K562 (cell line): ENCODE results near the gene ARMC7. TPM values are rescaled to one million over a fixed set of nuclear protein-coding genes. Genes with fewer than 3 reads are reported as not detected.

Source experiments
- FOXJ3 ChIP-seq: sonication (generic); formaldehyde crosslinking; IDR thresholded peaks from 2 replicates; pipeline ENCODE4 v1.4.0; 2020; ENCODE audit warnings: mild to moderate bottlenecking, missing genetic modification reagents
- GABPB1 ChIP-seq: sonication (generic); formaldehyde crosslinking; IDR thresholded peaks from 2 replicates; pipeline ENCODE4 v1.8.0; 2022; ENCODE audit warnings: mild to moderate bottlenecking, missing genetic modification reagents
- HDAC6 ChIP-seq: IDR thresholded peaks from 2 replicates; pipeline ENCODE4 v1.6.1; 2012; ENCODE audit warnings: low read depth, mild to moderate bottlenecking, control low read depth, inconsistent platforms, low read length, moderate library complexity
- HLTF ChIP-seq: fragments of 450-650 bp; IDR thresholded peaks from 2 replicates; pipeline ENCODE4 v1.6.1; 2016
- MTF1 ChIP-seq: fragments of 250-450 bp; sonication (Bioruptor Pico); IDR thresholded peaks from 2 replicates; pipeline ENCODE4 v1.9.0; 2021; ENCODE audit warnings: moderate library complexity, mild to moderate bottlenecking, inconsistent platforms, borderline replicate concordance
- NR2C1 ChIP-seq, 2 experiments: fragments of 450-650 bp; IDR thresholded peaks; 2 replicates each; pipeline ENCODE4 v1.6.1; 2017; ENCODE audit warnings: mild to moderate bottlenecking in 2 of 2, antibody characterized with exemption in 1 of 2, inconsistent platforms in 1 of 2, missing compliant biosample characterization in 1 of 2, missing genetic modification characterization in 1 of 2
- NR4A1 ChIP-seq, 2 experiments: fragments of 250-450 bp in 1 of 2; fragments of 450-650 bp in 1 of 2; sonication (Bioruptor Pico) in 1 of 2; IDR thresholded peaks; 2 replicates each; pipeline versions ENCODE4 v1.4.0 to v1.6.1; 2016 to 2020; ENCODE audit warnings: mild to moderate bottlenecking in 2 of 2, missing compliant biosample characterization in 1 of 2, missing genetic modification characterization in 1 of 2, moderate library complexity in 1 of 2
- PPARD ChIP-seq: fragments of 250-450 bp; sonication (Bioruptor Pico); IDR thresholded peaks from 2 replicates; pipeline ENCODE4 v1.8.0; 2022; ENCODE audit warnings: inconsistent platforms, mild to moderate bottlenecking, moderate library complexity
- RBM39 ChIP-seq: fragments of 200-400 bp; formaldehyde crosslinking; optimal IDR thresholded peaks from 2 replicates; pipeline ENCODE3; 2018; ENCODE audit warnings: low read depth, low read length
- SMAD4 ChIP-seq: fragments of 250-450 bp; sonication (Bioruptor Pico); conservative IDR thresholded peaks from 2 replicates; pipeline ENCODE4 v1.8.0; 2021; ENCODE audit warnings: inconsistent platforms, mild to moderate bottlenecking, moderate library complexity
- SMARCA4 ChIP-seq: fragments of 450-650 bp; IDR thresholded peaks from 2 replicates; pipeline ENCODE4 v1.6.1; 2016
- STAT5B ChIP-seq: fragments of 250-450 bp; sonication (Bioruptor Pico); IDR thresholded peaks from 2 replicates; pipeline ENCODE4 v1.8.0; 2021; ENCODE audit warnings: mild to moderate bottlenecking, inconsistent platforms
- TEAD1 ChIP-seq, 2 experiments: fragments of 450-650 bp in 1 of 2; sonication (generic) in 1 of 2; formaldehyde crosslinking; IDR thresholded peaks; 2 replicates each; pipeline versions ENCODE4 v1.4.0 to v1.8.0; 2020 to 2022; ENCODE audit warnings: mild to moderate bottlenecking in 2 of 2, missing genetic modification reagents in 1 of 2
- ZNF124 ChIP-seq: sonication (generic); formaldehyde crosslinking; IDR thresholded peaks from 2 replicates; pipeline ENCODE4 v1.8.1; 2022; ENCODE audit warnings: missing genetic modification reagents
- ZNF239 ChIP-seq: fragments of 250-450 bp; sonication (Bioruptor Pico); IDR thresholded peaks from 2 replicates; pipeline ENCODE4 v1.4.0; 2020; ENCODE audit warnings: mild to moderate bottlenecking
- ZNF253 ChIP-seq: fragments of 250-450 bp; sonication (Bioruptor Pico); conservative IDR thresholded peaks from 2 replicates; pipeline ENCODE4 v1.6.1; 2021; ENCODE audit warnings: mild to moderate bottlenecking
- ZNF384 ChIP-seq: IDR thresholded peaks from 2 replicates; pipeline ENCODE4 v1.6.1; 2012; ENCODE audit warnings: low read depth, low read length, improper control_type of control experiment
- ZNF589 ChIP-seq: fragments of 200-800 bp; sonication (Bioruptor generic); IDR thresholded peaks from 2 replicates; pipeline ENCODE4 v1.6.1; 2016; ENCODE audit warnings: low read depth, missing genetic modification characterization, missing compliant biosample characterization
- polyA plus RNA-seq, 8 experiments: library from polyadenylated mRNA; depleted of rRNA in 4 of 8; stranded (reverse) in 5 of 8; unstranded in 3 of 8; fragments of >200 nt; fragmentation: Nextera tagmentation in 2 of 8; fragmentation: Illumina TruSeq in 1 of 8; extraction: Ambion mirVana in 2 of 8; extraction: Trizol in 1 of 8; gene quantifications; 2 replicates each; pipeline versions ENCODE4 v1.2.1 to v1.2.3, GENCODE V29; 2011 to 2014; ENCODE audit warnings: inconsistent platforms in 1 of 8, missing spikeins in 1 of 8
- total RNA-seq, 7 experiments: library from RNA; depleted of rRNA in 6 of 7; stranded (reverse); fragments of >200 nt in 6 of 7; fragmentation: Illumina TruSeq in 2 of 7; extraction: Trizol in 2 of 7; gene quantifications; 2 replicates each; pipeline versions ENCODE4 v1.2.1 to v1.2.3, GENCODE V29; 2011 to 2021; ENCODE audit warnings: low replicate concordance in 1 of 7
- TF ChIP-seq, protein P1 (sequence below): fragments of 250-450 bp; sonication (Bioruptor Pico); IDR thresholded peaks from 2 replicates; pipeline ENCODE4 v1.5.0; 2020; ENCODE audit warnings: mild to moderate bottlenecking
- TF ChIP-seq, protein P2 (sequence below): sonication (generic); formaldehyde crosslinking; IDR thresholded peaks from 2 replicates; pipeline ENCODE4 v1.8.0; 2022; ENCODE audit warnings: mild to moderate bottlenecking, low read depth, missing genetic modification reagents
- TF ChIP-seq, protein P3 (sequence below): fragments of 250-450 bp; sonication (Bioruptor Pico); IDR thresholded peaks from 2 replicates; pipeline ENCODE4 v1.8.0; 2021; ENCODE audit warnings: moderate library complexity, mild to moderate bottlenecking, inconsistent platforms
- TF ChIP-seq, protein P4 (sequence below): IDR thresholded peaks from 2 replicates; pipeline ENCODE4 v1.6.1; 2016; ENCODE audit warnings: missing genetic modification characterization, missing compliant biosample characterization

The ARMC7 gene
- total and polyA plus RNA-seq, 9 of the 15 experiments (the other 6 are each of a cell fraction or from before 2014, with no cell fraction given), result 1.4 to 15.2 (median 5.9) TPM

DNA sequence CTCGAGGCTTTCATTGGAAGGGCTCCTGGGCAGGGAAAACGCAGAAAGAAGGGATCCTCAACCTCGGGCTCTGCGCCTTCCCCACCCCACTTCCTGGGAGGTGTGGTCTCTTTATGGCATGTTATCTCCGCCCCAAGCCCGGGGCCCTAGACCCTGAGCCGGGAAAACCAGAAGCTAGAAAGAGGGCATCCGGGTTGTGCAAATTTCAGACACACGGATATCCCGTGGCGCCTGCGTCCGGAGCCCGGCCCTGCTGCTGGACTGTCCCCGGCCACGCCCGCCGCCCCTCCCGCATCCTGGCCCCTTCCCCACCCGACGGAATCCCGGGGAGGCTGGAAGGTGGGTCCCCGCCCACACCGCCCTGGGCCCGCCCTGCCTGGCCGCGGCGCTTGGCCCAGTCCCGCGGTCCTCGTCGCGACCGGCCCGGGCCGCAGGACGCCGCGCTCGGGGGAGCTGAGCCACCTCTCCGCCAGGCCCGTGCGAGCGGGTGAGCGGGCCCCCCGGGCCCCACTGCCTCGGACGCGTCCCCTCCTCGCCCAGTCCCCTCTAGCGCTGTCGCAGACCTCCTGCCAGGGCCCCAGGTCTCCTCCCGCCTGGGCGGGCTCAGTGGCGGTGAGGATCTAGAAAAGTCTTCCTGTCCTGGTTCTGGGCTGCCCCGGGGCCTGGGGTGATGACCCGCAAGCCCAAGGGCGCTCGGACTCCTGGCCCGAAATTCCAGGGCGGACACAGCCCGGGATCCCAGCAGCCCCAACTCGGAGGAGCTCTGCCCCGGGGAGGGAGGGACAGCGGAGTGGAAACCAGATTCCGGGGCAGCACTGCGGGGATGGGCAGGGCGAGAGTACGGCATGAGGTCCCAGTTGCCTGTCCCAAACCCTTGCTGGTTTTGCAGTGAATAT is 22.0 kb upstream of the ARMC7 start, which contains the start of gene SLC16A5 (continued):
- TF ChIP-seq ZNF239 (CRISPR knock-in tag) (no peak), NR4A1 (CRISPR knock-in tag; IDR thresholded peaks at IDR 0.05) (no peak), NR4A1 (tag; IDR thresholded peaks at IDR 0.05) (peak; percentile 20; the same call in 1 of the 2 replicates), ZNF253 (CRISPR knock-in tag) (no peak), ZNF589 (peak; percentile 28; the same call in 1 of the 2 replicates), NR2C1 (IDR thresholded peaks at IDR 0.05) (no peak), NR2C1 (tag; IDR thresholded peaks at IDR 0.05) (no peak), PPARD (CRISPR knock-in tag) (no peak), SMARCA4 (no peak), MTF1 (CRISPR knock-in tag) (no peak), FOXJ3 (no peak), STAT5B (CRISPR knock-in tag) (no peak), HLTF (no peak), RBM39 (no peak), ZNF384 (no peak), ZNF124 (CRISPR knock-in tag) (no peak), SMAD4 (CRISPR knock-in tag) (peak; percentile 29; the same call in 1 of the 2 replicates), TEAD1 (CRISPR knock-in tag; IDR thresholded peaks at IDR 0.05) (peak in 1 of 2 experiments; percentile 82; a peak in 2 of 4 replicates), GABPB1 (CRISPR knock-in tag) (no peak), HDAC6 (no peak)
- TF ChIP-seq, protein P1, sequence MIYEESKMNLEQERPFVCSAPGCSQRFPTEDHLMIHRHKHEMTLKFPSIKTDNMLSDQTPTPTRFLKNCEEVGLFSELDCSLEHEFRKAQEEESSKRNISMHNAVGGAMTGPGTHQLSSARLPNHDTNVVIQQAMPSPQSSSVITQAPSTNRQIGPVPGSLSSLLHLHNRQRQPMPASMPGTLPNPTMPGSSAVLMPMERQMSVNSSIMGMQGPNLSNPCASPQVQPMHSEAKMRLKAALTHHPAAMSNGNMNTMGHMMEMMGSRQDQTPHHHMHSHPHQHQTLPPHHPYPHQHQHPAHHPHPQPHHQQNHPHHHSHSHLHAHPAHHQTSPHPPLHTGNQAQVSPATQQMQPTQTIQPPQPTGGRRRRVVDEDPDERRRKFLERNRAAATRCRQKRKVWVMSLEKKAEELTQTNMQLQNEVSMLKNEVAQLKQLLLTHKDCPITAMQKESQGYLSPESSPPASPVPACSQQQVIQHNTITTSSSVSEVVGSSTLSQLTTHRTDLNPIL (CRISPR knock-in tag), result no peak
- TF ChIP-seq, protein P2, sequence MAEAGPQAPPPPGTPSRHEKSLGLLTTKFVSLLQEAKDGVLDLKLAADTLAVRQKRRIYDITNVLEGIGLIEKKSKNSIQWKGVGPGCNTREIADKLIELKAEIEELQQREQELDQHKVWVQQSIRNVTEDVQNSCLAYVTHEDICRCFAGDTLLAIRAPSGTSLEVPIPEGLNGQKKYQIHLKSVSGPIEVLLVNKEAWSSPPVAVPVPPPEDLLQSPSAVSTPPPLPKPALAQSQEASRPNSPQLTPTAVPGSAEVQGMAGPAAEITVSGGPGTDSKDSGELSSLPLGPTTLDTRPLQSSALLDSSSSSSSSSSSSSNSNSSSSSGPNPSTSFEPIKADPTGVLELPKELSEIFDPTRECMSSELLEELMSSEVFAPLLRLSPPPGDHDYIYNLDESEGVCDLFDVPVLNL (CRISPR knock-in tag), result no peak
- TF ChIP-seq, protein P3, sequence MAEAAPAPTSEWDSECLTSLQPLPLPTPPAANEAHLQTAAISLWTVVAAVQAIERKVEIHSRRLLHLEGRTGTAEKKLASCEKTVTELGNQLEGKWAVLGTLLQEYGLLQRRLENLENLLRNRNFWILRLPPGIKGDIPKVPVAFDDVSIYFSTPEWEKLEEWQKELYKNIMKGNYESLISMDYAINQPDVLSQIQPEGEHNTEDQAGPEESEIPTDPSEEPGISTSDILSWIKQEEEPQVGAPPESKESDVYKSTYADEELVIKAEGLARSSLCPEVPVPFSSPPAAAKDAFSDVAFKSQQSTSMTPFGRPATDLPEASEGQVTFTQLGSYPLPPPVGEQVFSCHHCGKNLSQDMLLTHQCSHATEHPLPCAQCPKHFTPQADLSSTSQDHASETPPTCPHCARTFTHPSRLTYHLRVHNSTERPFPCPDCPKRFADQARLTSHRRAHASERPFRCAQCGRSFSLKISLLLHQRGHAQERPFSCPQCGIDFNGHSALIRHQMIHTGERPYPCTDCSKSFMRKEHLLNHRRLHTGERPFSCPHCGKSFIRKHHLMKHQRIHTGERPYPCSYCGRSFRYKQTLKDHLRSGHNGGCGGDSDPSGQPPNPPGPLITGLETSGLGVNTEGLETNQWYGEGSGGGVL, result no peak
- TF ChIP-seq, protein P4, sequence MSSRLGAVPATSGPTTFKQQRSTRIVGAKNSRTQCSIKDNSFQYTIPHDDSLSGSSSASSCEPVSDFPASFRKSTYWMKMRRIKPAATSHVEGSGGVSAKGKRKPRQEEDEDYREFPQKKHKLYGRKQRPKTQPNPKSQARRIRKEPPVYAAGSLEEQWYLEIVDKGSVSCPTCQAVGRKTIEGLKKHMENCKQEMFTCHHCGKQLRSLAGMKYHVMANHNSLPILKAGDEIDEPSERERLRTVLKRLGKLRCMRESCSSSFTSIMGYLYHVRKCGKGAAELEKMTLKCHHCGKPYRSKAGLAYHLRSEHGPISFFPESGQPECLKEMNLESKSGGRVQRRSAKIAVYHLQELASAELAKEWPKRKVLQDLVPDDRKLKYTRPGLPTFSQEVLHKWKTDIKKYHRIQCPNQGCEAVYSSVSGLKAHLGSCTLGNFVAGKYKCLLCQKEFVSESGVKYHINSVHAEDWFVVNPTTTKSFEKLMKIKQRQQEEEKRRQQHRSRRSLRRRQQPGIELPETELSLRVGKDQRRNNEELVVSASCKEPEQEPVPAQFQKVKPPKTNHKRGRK (tag), result no peak
